H1 (cell line): ENCODE results near the gene TMEM128. TPM values are rescaled to one million over a fixed set of nuclear protein-coding genes. Genes with fewer than 3 reads are reported as not detected.

Experiments used
- CTCF ChIA-PET: fragments of 300-600 bp; sonication (Branson Sonifier 250); formaldehyde crosslinking; loops from one replicate; lab custom pipeline; 2021; ENCODE audit not compliant: partially characterized antibody; lab: Charles Lee
- POLR2A ChIA-PET: fragments of 300-600 bp; sonication (Branson Sonifier 250); formaldehyde crosslinking; loops from one replicate; lab custom pipeline; 2021; ENCODE audit warnings: inconsistent platforms; ENCODE audit not compliant: partially characterized antibody; lab: Charles Lee
- DNase-seq, 2 experiments: peaks; one replicate each; pipeline versions ENCODE4 v3.0.0 to v3.0.0-alpha.2; 2010 to 2022; ENCODE audit warnings: low spot score in 2 of 2, low read depth in 1 of 2, mixed read lengths in 1 of 2
- FAIRE-seq: peaks from 2 replicates; lab custom pipeline; 2011; peaks lifted over from hg19 to GRCh38; lab: Jason Lieb, UNC
- H2AFZ ChIP-seq: 2 replicates; pipeline ENCODE4 v1.8.1; 2012; ENCODE audit warnings: low read length, inconsistent platforms
- H2AK5ac ChIP-seq: 2 replicates; pipeline ENCODE4 v1.6.1; 2013; ENCODE audit warnings: low read depth, low read length
- H2BK120ac ChIP-seq: replicated peaks from 2 replicates; pipeline ENCODE3; 2013; ENCODE audit warnings: low read depth, low read length, inconsistent platforms
- H2BK12ac ChIP-seq: 2 replicates; pipeline ENCODE4 v1.6.1; 2013; ENCODE audit warnings: low read depth, low read length
- H2BK15ac ChIP-seq: 2 replicates; pipeline ENCODE4 v1.6.1; 2013; ENCODE audit warnings: low read length
- H2BK20ac ChIP-seq: 2 replicates; pipeline ENCODE4 v1.6.1; 2013; ENCODE audit warnings: low read length
- H2BK5ac ChIP-seq: 2 replicates; pipeline ENCODE4 v1.6.1; 2013; ENCODE audit warnings: low read depth, low read length
- H3K14ac ChIP-seq: 2 replicates; pipeline ENCODE4 v1.6.1; 2013; ENCODE audit warnings: inconsistent platforms; ENCODE audit not compliant: insufficient read length
- H3K18ac ChIP-seq: 2 replicates; pipeline ENCODE4 v1.6.1; 2013; ENCODE audit warnings: low read length; ENCODE audit errors: extremely low read depth
- H3K23ac ChIP-seq: 2 replicates; pipeline ENCODE4 v1.6.1; 2013; ENCODE audit warnings: inconsistent platforms; ENCODE audit not compliant: insufficient read length
- H3K23me2 ChIP-seq: 2 replicates; pipeline ENCODE4 v1.6.1; 2013; ENCODE audit warnings: low read depth, low read length
- H3K27ac ChIP-seq: 2 replicates; pipeline ENCODE4 v1.6.1; 2011; ENCODE audit warnings: low read depth, low read length, inconsistent platforms
- H3K27me3 ChIP-seq, 4 experiments: replicated peaks in 1 of 4; 1 replicate in 1 of 4; 2 replicates in 3 of 4; pipeline versions ENCODE4 v1.6.1 to v1.8.1; 2011 to 2013; ENCODE audit warnings: low read length in 3 of 4, mild to moderate bottlenecking in 3 of 4, inconsistent platforms in 2 of 4, mixed read lengths in 2 of 4, moderate library complexity in 1 of 4; ENCODE audit not compliant: control insufficient read depth in 3 of 4, insufficient read depth in 3 of 4; ENCODE audit errors: extremely low read depth in 1 of 4
- H3K36me3 ChIP-seq, 4 experiments: 2 replicates each; pipeline versions ENCODE4 v1.6.1 to v1.8.1; 2011 to 2013; ENCODE audit warnings: mild to moderate bottlenecking in 4 of 4, low read length in 3 of 4, moderate library complexity in 2 of 4, control low read depth in 1 of 4, inconsistent platforms in 1 of 4; ENCODE audit not compliant: insufficient read depth in 4 of 4, control insufficient read depth in 2 of 4
- H3K4ac ChIP-seq: replicated peaks from 2 replicates; pipeline ENCODE3; 2013; ENCODE audit warnings: low read length, low read depth, mixed read lengths, inconsistent platforms; ENCODE audit not compliant: insufficient read length
- H3K4me1 ChIP-seq, 4 experiments: replicated peaks in 1 of 4; 1 replicate in 1 of 4; 2 replicates in 3 of 4; pipeline versions ENCODE4 v1.6.1 to v1.8.1; 2011 to 2013; ENCODE audit warnings: low read length in 3 of 4, inconsistent platforms in 2 of 4, mixed read lengths in 1 of 4; ENCODE audit not compliant: insufficient read depth in 4 of 4, control insufficient read depth in 3 of 4
- H3K4me2 ChIP-seq, 2 experiments: 2 replicates each; pipeline versions ENCODE4 v1.6.1 to v1.8.1; 2011 to 2013; ENCODE audit warnings: low read depth in 2 of 2, low read length in 2 of 2, control low read depth in 1 of 2, inconsistent platforms in 1 of 2, mild to moderate bottlenecking in 1 of 2; ENCODE audit not compliant: insufficient read depth in 1 of 2
- H3K4me3 ChIP-seq, 4 experiments: fragments of 200-600, 300-600 bp in 1 of 4; sonication (generic), shearing (Covaris generic), sonication (Bioruptor Twin) in 1 of 4; 2 replicates each; pipeline versions ENCODE4 v1.5.1 to v1.8.1; 2011 to 2016; ENCODE audit warnings: low read length in 4 of 4, low read depth in 3 of 4, control low read depth in 2 of 4, inconsistent platforms in 2 of 4, mild to moderate bottlenecking in 2 of 4, mixed read lengths in 1 of 4, moderate library complexity in 1 of 4; ENCODE audit not compliant: insufficient read depth in 2 of 4; ENCODE audit errors: extremely low read depth in 1 of 4
- H3K56ac ChIP-seq: replicated peaks from 2 replicates; pipeline ENCODE3; 2013; ENCODE audit warnings: low read depth, mild to moderate bottlenecking, mixed read lengths, low read length, inconsistent platforms; ENCODE audit not compliant: insufficient read length
- H3K79me1 ChIP-seq: 2 replicates; pipeline ENCODE4 v1.6.1; 2013; ENCODE audit warnings: low read depth, low read length, control low read depth
- H3K79me2 ChIP-seq, 2 experiments: 2 replicates each; pipeline versions ENCODE4 v1.6.1 to v1.8.1; 2012 to 2013; ENCODE audit warnings: low read length in 2 of 2, mild to moderate bottlenecking in 2 of 2, inconsistent platforms in 1 of 2; ENCODE audit not compliant: insufficient read depth in 2 of 2, control insufficient read depth in 1 of 2
- H3K9ac ChIP-seq, 4 experiments: replicated peaks in 1 of 4; 1 replicate in 1 of 4; 2 replicates in 3 of 4; pipeline versions ENCODE4 v1.6.1 to v1.8.1; 2011 to 2013; ENCODE audit warnings: low read depth in 3 of 4, low read length in 3 of 4, control low read depth in 2 of 4, mild to moderate bottlenecking in 2 of 4, moderate library complexity in 2 of 4, inconsistent platforms in 1 of 4; ENCODE audit errors: extremely low read depth in 1 of 4
- H3K9me3 ChIP-seq, 2 experiments: 2 replicates each; pipeline versions ENCODE4 v1.6.1 to v1.8.1; 2012 to 2013; ENCODE audit warnings: mild to moderate bottlenecking in 2 of 2, moderate library complexity in 2 of 2, control low read depth in 1 of 2, inconsistent platforms in 1 of 2, low read depth in 1 of 2, low read length in 1 of 2, mixed read lengths in 1 of 2; ENCODE audit not compliant: insufficient read depth in 2 of 2
- H4K20me1 ChIP-seq, 2 experiments: replicated peaks in 1 of 2; 2 replicates each; pipeline versions ENCODE3 to v1.8.1; 2011 to 2013; ENCODE audit warnings: inconsistent platforms in 2 of 2, low read length in 2 of 2, mild to moderate bottlenecking in 1 of 2; ENCODE audit not compliant: insufficient read depth in 2 of 2, control insufficient read depth in 1 of 2
- H4K5ac ChIP-seq: 2 replicates; pipeline ENCODE4 v1.6.1; 2013; ENCODE audit warnings: low read length, low read depth, mixed read lengths, inconsistent platforms; ENCODE audit not compliant: insufficient read length
- H4K8ac ChIP-seq: 2 replicates; pipeline ENCODE4 v1.8.0; 2013; ENCODE audit warnings: mild to moderate bottlenecking, moderate library complexity, low read length, inconsistent platforms; ENCODE audit not compliant: insufficient read depth; ENCODE audit errors: extremely low read depth
- H4K91ac ChIP-seq: replicated peaks from 2 replicates; pipeline ENCODE3; 2013; ENCODE audit warnings: low read length, mixed read lengths, inconsistent platforms; ENCODE audit not compliant: insufficient read length
- EZH2 ChIP-seq: fragments of 200-600 bp; sonication (generic); IDR thresholded peaks from 2 replicates; pipeline ENCODE4 v1.7.1; 2012; ENCODE audit warnings: low read depth, mild to moderate bottlenecking, moderate library complexity, low read length, inconsistent platforms; ENCODE audit not compliant: severe bottlenecking
- SUZ12 ChIP-seq: fragments of 200-600 bp; sonication (generic); IDR thresholded peaks from 2 replicates; pipeline ENCODE4 v1.6.1; 2012; ENCODE audit warnings: mild to moderate bottlenecking, inconsistent platforms, low read length, moderate library complexity, mixed read lengths
- ZNF274 ChIP-seq: IDR thresholded peaks from 2 replicates; pipeline ENCODE4 v1.7.0; 2012; ENCODE audit warnings: low read length, borderline replicate concordance; ENCODE audit errors: extremely low read depth
- whole genome bisulfite sequencing, 2 experiments: shearing (Covaris generic) in 1 of 2; methylation state at CpG; one replicate each; pipeline versions ENCODE4 v1.1.6 to v1.1.7; 2013 to 2015; ENCODE audit warnings: low lambda C conversion rate in 2 of 2, mixed read lengths in 2 of 2, inconsistent platforms in 1 of 2, low coverage in 1 of 2, missing lambda C conversion rate in 1 of 2; ENCODE audit not compliant: insufficient replicate concordance in 2 of 2, insufficient coverage in 1 of 2, insufficient read length in 1 of 2; ENCODE audit errors: extremely low coverage in 1 of 2, missing lambda C conversion rate in 1 of 2; 5-methylcytosine and 5-hydroxymethylcytosine counted together
- polyA plus RNA-seq, 7 experiments: library from polyadenylated mRNA; depleted of rRNA in 3 of 7; stranded (reverse) in 5 of 7; unstranded in 2 of 7; fragments of >200 nt in 5 of 7; fragments of 200-250 nt in 2 of 7; gene quantifications; 1 replicate in 5 of 7; 2 replicates in 1 of 7; 4 replicates in 1 of 7; pipeline versions ENCODE4 v1.2.1 to v1.2.3, GENCODE V29; 2011 to 2013; ENCODE audit warnings: missing spikeins in 2 of 7, mixed read lengths in 2 of 7
- total RNA-seq: library from RNA; stranded (reverse); fragmentation: NEBNext Ultra II Directional; extraction: Animal tissue kit (Norgen Biotek cat#: 25700); gene quantifications from 2 replicates; pipeline ENCODE4 v1.2.1, GENCODE V29; 2021

TMEM128 gene
- total and polyA plus RNA-seq, 2 of the 8 experiments (the other 6 are each of a cell fraction or from before 2014, with no cell fraction given): 17.7 to 33.6 TPM

DNA sequence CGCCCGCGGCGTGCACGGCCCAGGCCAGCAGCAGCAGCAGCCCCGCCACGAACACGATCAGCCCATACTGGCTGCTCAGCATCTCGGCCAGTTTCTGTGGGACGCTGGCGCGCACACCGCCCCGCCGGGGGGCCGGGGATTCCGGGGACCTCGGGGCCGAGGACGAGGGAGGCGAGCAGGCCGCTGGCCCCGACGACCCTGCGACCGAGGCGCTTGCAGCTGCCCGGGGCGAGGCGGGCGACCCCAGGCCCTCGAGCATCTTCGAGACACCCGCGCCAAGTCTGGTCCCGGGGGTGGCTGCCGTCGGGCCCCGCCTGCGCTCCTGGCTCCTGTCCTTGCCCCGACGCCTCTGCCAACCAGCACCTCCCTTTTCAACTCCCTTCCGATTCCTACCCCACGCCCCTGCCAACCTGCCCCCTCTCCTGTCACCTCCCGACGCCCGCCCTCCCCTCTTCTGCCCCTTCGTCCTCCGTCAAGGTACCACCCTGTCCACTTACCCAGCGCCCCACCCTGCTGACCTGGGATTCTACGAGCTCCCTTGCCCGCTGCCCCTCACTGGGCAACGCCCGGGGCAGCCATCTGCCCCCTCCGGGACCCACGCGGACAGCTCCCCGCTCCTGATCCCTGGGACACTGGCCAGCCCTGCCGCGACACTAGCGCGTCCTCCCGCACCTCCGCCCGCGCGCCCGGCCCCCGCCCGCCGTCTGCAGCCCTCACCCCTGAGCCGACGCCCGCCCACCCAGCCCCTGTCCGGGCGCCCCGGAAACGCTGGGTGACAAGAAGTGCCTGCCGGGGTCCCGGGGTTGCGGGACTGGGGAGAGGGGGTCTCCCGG is 21.2 kb downstream of the TMEM128 start, which contains the start of gene OTOP1:
Gene OTOP1, minus strand, starts transcription at position 324 of the 833 bp plus-strand sequence. Its CDS starts 65 bp downstream, at position 259.
- H2BK15ac ChIP-seq: no peak within 1 kb of the TSS
- H3K4me2 ChIP-seq: peak within 1 kb of the TSS; percentile 16 to 62
- no peak within 1 kb of the TSS for H4K91ac ChIP-seq
- H3K79me2 ChIP-seq: no peaks in the 10 kb centered on the region
- no peak for TF ChIP-seq ZNF274
- peak; percentile 9; the same call in 1 of the 2 replicates for TF ChIP-seq SUZ12
- TF ChIP-seq EZH2: peak; percentile 17
- H4K5ac ChIP-seq: no peak within 1 kb of the TSS
- H4K8ac ChIP-seq: peak within 1 kb of the TSS; percentile 5; the same call in 1 of the 2 replicates
- peaks cover 40 to 59% (median 52%) of the 10 kb centered on the region in 4 experiments for H3K27me3 ChIP-seq
- DNase-seq (no peak), FAIRE-seq (no peak)
- no peak within 1 kb of the TSS for H2BK5ac ChIP-seq
- peaks cover 0 to 6% (median 0%) of the 10 kb centered on the region in 4 experiments; a peak in 1 of 8 replicates for H3K36me3 ChIP-seq
- 30% methylated on average over 4 of the region's 82 CpGs; no CpG with 5 or more reads in 1 of the 2 experiments for WGBS, 2 experiments
- H3K14ac ChIP-seq: no peak within 1 kb of the TSS
- no peak within 1 kb of the TSS for H3K56ac ChIP-seq
- H2BK12ac ChIP-seq: no peak within 1 kb of the TSS
- H3K18ac ChIP-seq: no peak within 1 kb of the TSS
- H2BK120ac ChIP-seq: no peak within 1 kb of the TSS
- no peak within 1 kb of the TSS for H3K4ac ChIP-seq
- no peak within 1 kb of the TSS for H3K23ac ChIP-seq
- H3K27ac ChIP-seq: no peak within 1 kb of the TSS
- H2AK5ac ChIP-seq: no peak within 1 kb of the TSS
- POLR2A ChIA-PET: no interaction called here
- peak within 1 kb of the TSS; percentile 10 to 53 (median 22); a peak in 6 of 8 replicates for H3K4me3 ChIP-seq
- H2AFZ ChIP-seq: no peak within 1 kb of the TSS
- no peak within 1 kb of the TSS for H2BK20ac ChIP-seq
- H3K23me2 ChIP-seq: no peaks in the 10 kb centered on the region; the same call in 1 of the 2 replicates
- peaks cover 0 to 2% (median under 1%) of the 10 kb centered on the region in 4 experiments; a peak in 2 of 7 replicates for H3K4me1 ChIP-seq
- CTCF ChIA-PET: interaction anchor here (0.7 kb wide), 1 partner anchor 1972 kb away, joined by 3 read pairs; no protein-coding TSS in a partner anchor
- H3K9me3 ChIP-seq: peaks cover 0 to 5% of the 10 kb centered on the region in 2 experiments; a peak in 1 of 4 replicates
- H3K9ac ChIP-seq: no peak within 1 kb of the TSS
- no peaks in the 10 kb centered on the region for H4K20me1 ChIP-seq
- no peaks in the 10 kb centered on the region for H3K79me1 ChIP-seq
